ENCODE data around the gene MC2R.
"Not testable (repeated sequence)": the region's sequence is repeated elsewhere in the genome, so short reads cannot be mapped to it uniquely, and the experiment has no call there.

Gene MC2R

GRCh38 chr18:13874558-13874957, 40.8 kb downstream of the MC2R start:
- no peaks in the 10 kb centered on the region for H3K36me3 ChIP-seq (ENCODE audit: control insufficient read depth in 2 of 2, insufficient read depth in 2 of 2, low read length in 2 of 2)
- no peaks in the 10 kb centered on the region for H3K9me3 ChIP-seq (ENCODE audit: control insufficient read depth in 2 of 2, low read length in 2 of 2)
- H3K4me3 ChIP-seq (ENCODE audit: low read length in 2 of 2), result no peak overlapping the region
- peaks cover 0 to 7% of the 10 kb centered on the region in 2 donors for H3K27me3 ChIP-seq (ENCODE audit: control insufficient read depth in 1 of 2, insufficient read depth in 2 of 2, low read length in 2 of 2)
- no peak overlapping the region for H3K27ac ChIP-seq (ENCODE audit: low read length)
- H3K4me1 ChIP-seq (ENCODE audit: control insufficient read depth, insufficient read depth, low read length), result no peaks in the 10 kb centered on the region
- H3K9ac ChIP-seq (ENCODE audit: low read length in 2 of 2), result no peak overlapping the region

DNA sequence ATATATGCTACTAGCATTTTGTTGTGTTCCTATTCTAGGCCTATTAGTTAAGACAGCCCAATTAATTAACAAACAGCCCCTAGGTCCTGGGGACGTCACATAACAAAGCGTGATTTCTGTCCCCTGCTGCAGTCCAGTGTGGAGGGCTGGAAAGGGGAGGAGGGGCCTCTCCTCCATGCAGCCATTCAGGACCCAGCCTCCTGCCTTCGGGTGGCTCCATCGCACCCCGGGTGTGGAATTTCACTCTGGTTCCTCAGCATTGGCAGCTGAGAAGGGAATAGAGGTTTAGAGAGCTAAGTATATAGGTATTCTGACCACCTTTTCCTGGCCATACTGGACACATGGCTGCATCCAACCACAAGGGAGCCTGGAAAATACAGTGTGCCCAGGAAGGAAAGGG, 42.4 kb downstream of the MC2R start:
- H3K9me3 ChIP-seq (ENCODE audit: control insufficient read depth in 2 of 2, low read length in 2 of 2), result no peaks in the 10 kb centered on the region
- no peak overlapping the region for H3K27ac ChIP-seq (ENCODE audit: low read length)
- H3K4me1 ChIP-seq (ENCODE audit: control insufficient read depth, insufficient read depth, low read length), result no peaks in the 10 kb centered on the region
- no peak overlapping the region for H3K4me3 ChIP-seq (ENCODE audit: low read length in 2 of 2)
- no peaks in the 10 kb centered on the region for H3K36me3 ChIP-seq (ENCODE audit: control insufficient read depth in 2 of 2, insufficient read depth in 2 of 2, low read length in 2 of 2)
- H3K27me3 ChIP-seq (ENCODE audit: control insufficient read depth in 1 of 2, insufficient read depth in 2 of 2, low read length in 2 of 2), result peaks cover 6 to 12% of the 10 kb centered on the region in 2 donors
- H3K9ac ChIP-seq (ENCODE audit: low read length in 2 of 2), result no peak overlapping the region

GRCh38 chr18:13872373-13872772, 43.0 kb downstream of the MC2R start:
- Histone ChIP-seq H3K4me3 (ENCODE audit: low read length in 2 of 2) (no peak overlapping the region), H3K9ac (ENCODE audit: low read length in 2 of 2) (no peak overlapping the region), H3K36me3 (ENCODE audit: control insufficient read depth in 2 of 2, insufficient read depth in 2 of 2, low read length in 2 of 2) (no peaks in the 10 kb centered on the region), H3K27me3 (ENCODE audit: control insufficient read depth in 1 of 2, insufficient read depth in 2 of 2, low read length in 2 of 2) (peaks cover 8 to 12% of the 10 kb centered on the region in 2 donors), H3K4me1 (ENCODE audit: control insufficient read depth, insufficient read depth, low read length) (no peaks in the 10 kb centered on the region), H3K9me3 (ENCODE audit: control insufficient read depth in 2 of 2, low read length in 2 of 2) (no peaks in the 10 kb centered on the region), H3K27ac (ENCODE audit: low read length) (no peak overlapping the region)

DNA sequence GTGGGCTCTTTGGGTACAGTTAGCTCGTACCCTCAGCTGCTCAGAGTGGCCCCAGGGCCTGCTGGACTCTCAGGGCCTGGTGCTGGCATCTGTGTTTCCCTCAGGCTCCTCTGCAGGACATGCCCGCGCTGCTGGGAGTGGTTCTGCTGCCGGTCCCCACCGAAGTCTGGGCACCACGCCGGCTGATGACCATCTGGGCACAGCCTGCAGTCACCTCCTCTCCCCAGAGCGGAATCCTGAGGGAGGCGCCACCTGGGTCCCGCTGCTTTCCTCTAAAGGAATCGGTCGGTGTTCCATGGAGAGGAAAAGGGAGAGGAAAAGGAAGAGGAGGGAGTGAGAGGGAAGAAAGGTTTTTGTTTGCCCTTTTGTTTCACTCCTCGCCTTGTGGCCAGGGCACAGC, 43.6 kb downstream of the MC2R start:
- H3K27me3 ChIP-seq (ENCODE audit: control insufficient read depth in 1 of 2, insufficient read depth in 2 of 2, low read length in 2 of 2), result peaks cover 8 to 12% of the 10 kb centered on the region in 2 donors
- H3K27ac ChIP-seq (ENCODE audit: low read length), result no peak overlapping the region
- no peaks in the 10 kb centered on the region for H3K4me1 ChIP-seq (ENCODE audit: control insufficient read depth, insufficient read depth, low read length)
- H3K9me3 ChIP-seq (ENCODE audit: control insufficient read depth in 2 of 2, low read length in 2 of 2), result no peaks in the 10 kb centered on the region
- no peaks in the 10 kb centered on the region for H3K36me3 ChIP-seq (ENCODE audit: control insufficient read depth in 2 of 2, insufficient read depth in 2 of 2, low read length in 2 of 2)
- H3K4me3 ChIP-seq (ENCODE audit: low read length in 2 of 2), result no peak overlapping the region
- H3K9ac ChIP-seq (ENCODE audit: low read length in 2 of 2), result no peak overlapping the region

GRCh38 chr18:13868501-13869271, 46.6 kb downstream of the MC2R start:
- H3K9me3 ChIP-seq (ENCODE audit: control insufficient read depth in 2 of 2, low read length in 2 of 2), result no peaks in the 10 kb centered on the region
- H3K9ac ChIP-seq (ENCODE audit: low read length in 2 of 2), result no peak overlapping the region
- no peaks in the 10 kb centered on the region for H3K36me3 ChIP-seq (ENCODE audit: control insufficient read depth in 2 of 2, insufficient read depth in 2 of 2, low read length in 2 of 2)
- H3K4me1 ChIP-seq (ENCODE audit: control insufficient read depth, insufficient read depth, low read length), result no peaks in the 10 kb centered on the region
- H3K4me3 ChIP-seq (ENCODE audit: low read length in 2 of 2), result no peak overlapping the region
- no peak overlapping the region for H3K27ac ChIP-seq (ENCODE audit: low read length)
- H3K27me3 ChIP-seq (ENCODE audit: control insufficient read depth in 1 of 2, insufficient read depth in 2 of 2, low read length in 2 of 2), result peaks cover 8 to 10% of the 10 kb centered on the region in 2 donors

DNA sequence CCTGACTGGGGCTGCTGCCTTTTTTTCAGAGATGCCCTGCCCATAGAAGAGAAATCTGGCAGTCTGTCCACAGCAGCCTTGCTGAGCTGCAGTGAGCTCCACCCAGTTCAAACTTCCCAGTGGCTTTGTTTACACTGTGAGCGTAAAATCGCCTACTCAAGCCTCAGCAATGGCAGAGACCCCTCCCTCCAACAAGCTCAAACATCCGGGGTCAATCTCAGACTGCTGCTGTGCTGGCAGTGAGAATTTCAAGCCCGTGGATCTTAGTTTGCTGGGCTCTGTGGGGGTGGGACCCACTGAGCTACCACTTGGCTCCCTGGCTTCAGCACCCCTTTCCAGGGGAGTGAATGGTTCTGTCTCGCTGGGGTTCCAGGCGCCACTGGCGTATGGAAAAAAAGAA, 52.4 kb downstream of the MC2R start:
- H3K9me3 ChIP-seq (ENCODE audit: control insufficient read depth in 2 of 2, low read length in 2 of 2); H3K4me3 ChIP-seq (ENCODE audit: low read length in 2 of 2); H3K27me3 ChIP-seq (ENCODE audit: control insufficient read depth in 1 of 2, insufficient read depth in 2 of 2, low read length in 2 of 2); H3K27ac ChIP-seq (ENCODE audit: low read length); H3K36me3 ChIP-seq (ENCODE audit: control insufficient read depth in 2 of 2, insufficient read depth in 2 of 2, low read length in 2 of 2); H3K4me1 ChIP-seq (ENCODE audit: control insufficient read depth, insufficient read depth, low read length); H3K9ac ChIP-seq (ENCODE audit: low read length in 2 of 2): not testable (repeated sequence)

DNA sequence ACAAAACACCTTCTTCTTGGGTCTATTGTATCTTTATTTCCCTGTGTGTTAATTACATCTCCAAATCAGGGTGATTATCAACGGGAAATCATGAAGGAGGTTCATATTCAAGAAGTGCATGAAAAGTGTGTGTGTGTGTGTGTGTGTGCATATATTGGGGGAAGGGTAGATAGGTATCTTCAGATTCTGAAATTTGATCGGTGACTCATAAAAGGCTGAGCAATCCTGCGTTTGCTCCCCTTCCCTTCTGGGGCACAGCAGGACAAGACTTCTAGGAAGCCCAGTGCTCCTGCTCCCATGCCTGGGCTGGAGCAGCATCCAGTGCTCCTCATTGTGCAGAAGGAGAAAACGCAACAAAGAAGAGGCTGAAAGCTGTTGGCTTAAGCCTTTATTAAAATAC, 65.5 kb downstream of the MC2R start:
- no peak overlapping the region for H3K27ac ChIP-seq (ENCODE audit: low read length)

DNA sequence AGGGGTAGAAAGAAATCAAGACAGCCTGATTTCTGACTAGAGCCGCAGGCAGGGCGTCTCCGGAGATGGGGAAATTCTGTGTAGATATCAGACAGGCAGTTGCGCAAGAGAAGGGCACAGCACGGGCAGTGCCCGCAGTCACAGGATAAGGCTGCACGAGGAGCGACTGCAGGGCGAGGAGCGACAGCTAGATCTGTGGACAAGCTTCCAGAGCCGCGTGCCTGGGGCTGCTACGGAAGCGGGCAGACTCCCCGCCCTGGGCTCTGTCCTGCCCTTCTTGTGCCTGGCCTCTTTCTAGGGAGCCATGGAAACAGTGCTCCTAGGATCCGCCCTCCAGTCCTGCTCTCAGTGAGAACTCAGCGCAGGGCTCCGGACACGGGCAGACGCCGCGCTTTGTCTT, 78.8 kb downstream of the MC2R start:
- Histone ChIP-seq H3K4me3 (ENCODE audit: low read length in 2 of 2) (no peak overlapping the region), H3K36me3 (ENCODE audit: control insufficient read depth in 2 of 2, insufficient read depth in 2 of 2, low read length in 2 of 2) (no peaks in the 10 kb centered on the region), H3K9ac (ENCODE audit: low read length in 2 of 2) (no peak overlapping the region), H3K9me3 (ENCODE audit: control insufficient read depth in 2 of 2, low read length in 2 of 2) (no peaks in the 10 kb centered on the region), H3K27ac (ENCODE audit: low read length) (no peak overlapping the region), H3K27me3 (ENCODE audit: control insufficient read depth in 1 of 2, insufficient read depth in 2 of 2, low read length in 2 of 2) (peaks cover 2 to 3% of the 10 kb centered on the region in 2 donors), H3K4me1 (ENCODE audit: control insufficient read depth, insufficient read depth, low read length) (no peaks in the 10 kb centered on the region)

More for the DNA sequence above, 65.5 kb downstream of the MC2R start:
- Histone ChIP-seq H3K27me3 (ENCODE audit: control insufficient read depth in 1 of 2, insufficient read depth in 2 of 2, low read length in 2 of 2) (no peaks in the 10 kb centered on the region), H3K4me1 (ENCODE audit: control insufficient read depth, insufficient read depth, low read length) (no peaks in the 10 kb centered on the region), H3K9me3 (ENCODE audit: control insufficient read depth in 2 of 2, low read length in 2 of 2) (peaks cover 2 to 23% of the 10 kb centered on the region in 2 donors), H3K36me3 (ENCODE audit: control insufficient read depth in 2 of 2, insufficient read depth in 2 of 2, low read length in 2 of 2) (no peaks in the 10 kb centered on the region), H3K9ac (ENCODE audit: low read length in 2 of 2) (no peak overlapping the region), H3K4me3 (ENCODE audit: low read length in 2 of 2) (no peak overlapping the region)

- Histone ChIP-seq H3K9ac (ENCODE audit: low read length in 2 of 2) (no peak overlapping the region), H3K36me3 (ENCODE audit: control insufficient read depth in 2 of 2, insufficient read depth in 2 of 2, low read length in 2 of 2) (no peaks in the 10 kb centered on the region), H3K27me3 (ENCODE audit: control insufficient read depth in 1 of 2, insufficient read depth in 2 of 2, low read length in 2 of 2) (peaks cover 3 to 5% of the 10 kb centered on the region in 2 donors), H3K4me3 (ENCODE audit: low read length in 2 of 2) (no peak overlapping the region), H3K4me1 (ENCODE audit: control insufficient read depth, insufficient read depth, low read length) (no peaks in the 10 kb centered on the region), H3K9me3 (ENCODE audit: control insufficient read depth in 2 of 2, low read length in 2 of 2) (no peaks in the 10 kb centered on the region), H3K27ac (ENCODE audit: low read length) (no peak overlapping the region)
Measured at GRCh38 chr18:13835202-13835601, 80.1 kb downstream of the MC2R start.

- Histone ChIP-seq H3K27ac (ENCODE audit: low read length) (no peak overlapping the region), H3K9me3 (ENCODE audit: control insufficient read depth in 2 of 2, low read length in 2 of 2) (no peaks in the 10 kb centered on the region), H3K27me3 (ENCODE audit: control insufficient read depth in 1 of 2, insufficient read depth in 2 of 2, low read length in 2 of 2) (peaks cover 3 to 5% of the 10 kb centered on the region in 2 donors)
Measured at GRCh38 chr18:13834496-13835015, 80.8 kb downstream of the MC2R start.

More at GRCh38 chr18:13834496-13835015, 80.8 kb downstream of the MC2R start:
- H3K4me1 ChIP-seq (ENCODE audit: control insufficient read depth, insufficient read depth, low read length), result no peaks in the 10 kb centered on the region
- H3K9ac ChIP-seq (ENCODE audit: low read length in 2 of 2), result no peak overlapping the region
- H3K36me3 ChIP-seq (ENCODE audit: control insufficient read depth in 2 of 2, insufficient read depth in 2 of 2, low read length in 2 of 2), result no peaks in the 10 kb centered on the region
- H3K4me3 ChIP-seq (ENCODE audit: low read length in 2 of 2), result no peak overlapping the region
